ENCODE results near the gene VAV1. TPM values are rescaled to one million over a fixed set of nuclear protein-coding genes. Genes with fewer than 3 reads are reported as not detected.

Gene VAV1
- total and polyA plus RNA-seq, 9 of the 15 experiments (the other 6 are each of a cell fraction or from before 2014, with no cell fraction given): 0.46 to 20.1 (median 11.1) TPM

DNA sequence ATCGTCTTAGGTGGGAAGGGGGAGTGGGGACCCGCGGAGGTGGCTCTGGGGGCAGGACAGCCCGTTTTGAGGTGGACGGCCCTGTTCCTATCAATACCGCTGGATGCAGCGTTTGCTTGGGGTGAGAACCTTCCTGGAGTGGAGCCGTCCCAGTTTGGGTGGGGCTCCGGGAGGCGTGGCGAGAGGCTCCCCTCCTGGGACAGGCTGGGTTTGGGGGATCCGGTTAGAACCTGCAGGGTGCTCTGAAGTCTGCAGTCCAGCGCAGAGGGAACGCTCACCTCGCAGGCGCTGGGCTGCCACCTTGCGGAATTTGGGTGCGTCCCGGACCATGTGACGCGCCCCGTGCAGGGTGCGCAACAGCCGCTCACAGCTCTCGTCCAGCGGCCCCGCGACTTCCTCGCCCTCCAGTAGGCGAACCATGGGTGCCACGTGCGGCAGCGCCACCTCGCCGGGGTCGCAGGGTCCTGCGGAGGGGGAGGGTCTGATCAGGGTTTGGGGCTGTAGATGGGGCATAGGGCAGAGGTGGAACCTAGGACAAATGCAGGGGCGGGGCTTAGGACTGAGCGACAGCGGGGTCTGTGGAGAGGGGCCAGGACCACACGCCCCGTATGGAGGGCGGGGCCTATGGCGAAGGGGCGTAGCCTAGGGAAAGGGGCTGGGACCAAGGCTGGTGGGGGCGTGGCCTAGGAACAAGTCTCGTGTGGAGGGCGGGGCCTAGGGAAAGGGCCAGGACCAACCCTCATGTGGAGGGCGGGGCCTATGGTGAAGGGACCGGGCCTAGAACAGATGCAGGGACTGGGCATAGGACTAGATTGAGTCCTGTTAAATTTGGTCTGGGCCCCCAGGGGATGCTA, 19.1 kb upstream of the VAV1 start (continued):
- TF ChIP-seq IFI16 (CRISPR knock-in tag; IDR thresholded peaks at IDR 0.05) (no peak), TOE1 (IDR thresholded peaks at IDR 0.05; ENCODE audit: borderline replicate concordance) (peak; percentile 93), TOE1 (CRISPR knock-in tag; IDR thresholded peaks at IDR 0.05; ENCODE audit: borderline replicate concordance, low read depth) (no peak), ZNF778 (CRISPR knock-in tag; IDR thresholded peaks at IDR 0.05) (no peak), E2F8 (IDR thresholded peaks at IDR 0.05; ENCODE audit: low read depth, partially characterized antibody) (peak; percentile 72), ZNF224 (CRISPR knock-in tag; IDR thresholded peaks at IDR 0.05) (no peak), ZNF655 (CRISPR knock-in tag; IDR thresholded peaks at IDR 0.05) (no peak), KDM4B (IDR thresholded peaks at IDR 0.05; ENCODE audit: borderline replicate concordance in 2 of 2, low read depth in 1 of 2) (no peak), NFXL1 (CRISPR knock-in tag; IDR thresholded peaks at IDR 0.05) (0 out of 2 replicates have a peak, but pooled peaks have one; percentile 8), ZNF165 (CRISPR knock-in tag; IDR thresholded peaks at IDR 0.05; ENCODE audit: borderline replicate concordance) (no peak), KLF16 (IDR thresholded peaks at IDR 0.05) (peak; percentile 53), MEF2D (tag; conservative IDR thresholded peaks at IDR 0.05; ENCODE audit: low read depth) (no peak), RBM39 (optimal IDR thresholded peaks at IDR 0.05; ENCODE audit: low read depth, low read length) (no peak), ZNF507 (tag; conservative IDR thresholded peaks at IDR 0.05) (no peak), ZNF133 (CRISPR knock-in tag; IDR thresholded peaks at IDR 0.05) (no peak)
- TF ChIP-seq, protein P1, sequence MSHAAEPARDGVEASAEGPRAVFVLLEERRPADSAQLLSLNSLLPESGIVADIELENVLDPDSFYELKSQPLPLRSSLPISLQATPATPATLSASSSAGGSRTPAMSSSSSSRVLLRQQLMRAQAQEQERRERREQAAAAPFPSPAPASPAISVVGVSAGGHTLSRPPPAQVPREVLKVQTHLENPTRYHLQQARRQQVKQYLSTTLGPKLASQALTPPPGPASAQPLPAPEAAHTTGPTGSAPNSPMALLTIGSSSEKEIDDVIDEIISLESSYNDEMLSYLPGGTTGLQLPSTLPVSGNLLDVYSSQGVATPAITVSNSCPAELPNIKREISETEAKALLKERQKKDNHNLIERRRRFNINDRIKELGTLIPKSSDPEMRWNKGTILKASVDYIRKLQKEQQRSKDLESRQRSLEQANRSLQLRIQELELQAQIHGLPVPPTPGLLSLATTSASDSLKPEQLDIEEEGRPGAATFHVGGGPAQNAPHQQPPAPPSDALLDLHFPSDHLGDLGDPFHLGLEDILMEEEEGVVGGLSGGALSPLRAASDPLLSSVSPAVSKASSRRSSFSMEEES (CRISPR knock-in tag; IDR thresholded peaks at IDR 0.05): peak; percentile 75
- TF ChIP-seq, protein P2, sequence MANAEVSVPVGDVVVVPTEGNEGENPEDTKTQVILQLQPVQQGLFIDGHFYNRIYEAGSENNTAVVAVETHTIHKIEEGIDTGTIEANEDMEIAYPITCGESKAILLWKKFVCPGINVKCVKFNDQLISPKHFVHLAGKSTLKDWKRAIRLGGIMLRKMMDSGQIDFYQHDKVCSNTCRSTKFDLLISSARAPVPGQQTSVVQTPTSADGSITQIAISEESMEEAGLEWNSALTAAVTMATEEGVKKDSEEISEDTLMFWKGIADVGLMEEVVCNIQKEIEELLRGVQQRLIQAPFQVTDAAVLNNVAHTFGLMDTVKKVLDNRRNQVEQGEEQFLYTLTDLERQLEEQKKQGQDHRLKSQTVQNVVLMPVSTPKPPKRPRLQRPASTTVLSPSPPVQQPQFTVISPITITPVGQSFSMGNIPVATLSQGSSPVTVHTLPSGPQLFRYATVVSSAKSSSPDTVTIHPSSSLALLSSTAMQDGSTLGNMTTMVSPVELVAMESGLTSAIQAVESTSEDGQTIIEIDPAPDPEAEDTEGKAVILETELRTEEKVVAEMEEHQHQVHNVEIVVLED (CRISPR knock-in tag; IDR thresholded peaks at IDR 0.05): peak; percentile 45
- TF ChIP-seq, protein P3, sequence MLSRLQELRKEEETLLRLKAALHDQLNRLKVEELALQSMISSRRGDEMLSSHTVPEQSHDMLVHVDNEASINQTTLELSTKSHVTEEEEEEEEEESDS (CRISPR knock-in tag; IDR thresholded peaks at IDR 0.05): no peak

Data from K562 (cell line).